Peyer's patch (tissue), 4 donors: ENCODE results near the gene UBAC2.

ENCODE experiments used
- CTCF ChIP-seq, 6 experiments: fragments of 450-650 bp in 4 of 6; fragments of 200-600 bp in 2 of 6; sonication (generic) in 1 of 6; IDR thresholded peaks; one replicate each; pipeline ENCODE4 v1.5.1; 2017 to 2019; ENCODE audit warnings: antibody characterized with exemption in 6 of 6, mild to moderate bottlenecking in 3 of 6, moderate library complexity in 1 of 6
- POLR2A ChIP-seq, 2 donors: fragments of 450-650 bp; IDR thresholded peaks; one replicate each; pipeline ENCODE4 v1.5.1; 2017; ENCODE audit warnings: antibody characterized with exemption in 2 of 2, mild to moderate bottlenecking in 2 of 2, moderate library complexity in 2 of 2

GRCh38 chr13:99381766-99382165, 181.1 kb downstream of the UBAC2 start:
- TF ChIP-seq CTCF (IDR thresholded peaks at IDR 0.05) (no peak), POLR2A (IDR thresholded peaks at IDR 0.05) (no peak)
